Cardiac muscle cell (in vitro differentiated cells and primary cell): ENCODE measurements around the gene COP1. TPM values are rescaled to one million over a fixed set of nuclear protein-coding genes. Genes with fewer than 3 reads are reported as not detected.

Source experiments
- DNase-seq, 2 donors: peaks; one replicate each; pipeline versions ENCODE4 v3.0.0 to v3.0.0-alpha.2; 2010 to 2017; ENCODE audit warnings: low read depth in 1 of 2, low spot score in 1 of 2
- H3K27ac ChIP-seq: fragments of 200-600 bp; sonication (generic); 2 replicates; pipeline ENCODE4 v1.5.1; 2016
- H3K27me3 ChIP-seq: fragments of 200-600 bp; sonication (generic); 2 replicates; pipeline ENCODE4 v1.6.0; 2016; ENCODE audit warnings: control low read depth
- H3K36me3 ChIP-seq: fragments of 200-600 bp; sonication (generic); 2 replicates; pipeline ENCODE4 v1.5.1; 2016; ENCODE audit warnings: control low read depth
- H3K4me1 ChIP-seq: fragments of 200-600 bp; sonication (generic); 2 replicates; pipeline ENCODE4 v1.8.1; 2017; ENCODE audit warnings: low read depth, mild to moderate bottlenecking, mixed run types
- H3K4me3 ChIP-seq: fragments of 200-600 bp; sonication (generic); 2 replicates; pipeline ENCODE4 v1.5.1; 2016; ENCODE audit warnings: mild to moderate bottlenecking
- H3K9me3 ChIP-seq: fragments of 200-600 bp; sonication (generic); 2 replicates; pipeline ENCODE4 v1.5.1; 2017; ENCODE audit warnings: low read depth, mild to moderate bottlenecking, control low read depth
- polyA plus RNA-seq: library from polyadenylated mRNA; unstranded; fragments of >200 nt; fragmentation: Nextera tagmentation; extraction: Ambion mirVana; gene quantifications from 2 replicates; pipeline ENCODE4 v1.2.1, GENCODE V29; 2016
- total RNA-seq: library from RNA; depleted of rRNA; stranded (reverse); fragments of >200 nt; gene quantifications from 2 replicates; pipeline ENCODE4 v1.2.3, GENCODE V29; 2016
- TF ChIP-seq, protein P1 (sequence below): IDR thresholded peaks from 2 replicates; pipeline ENCODE4 v1.5.1; 2012; ENCODE audit warnings: low read depth, mild to moderate bottlenecking, low read length

The COP1 gene
- total and polyA plus RNA-seq, 2 experiments from 2014 or later: 58.8 to 71.3 TPM

DNA sequence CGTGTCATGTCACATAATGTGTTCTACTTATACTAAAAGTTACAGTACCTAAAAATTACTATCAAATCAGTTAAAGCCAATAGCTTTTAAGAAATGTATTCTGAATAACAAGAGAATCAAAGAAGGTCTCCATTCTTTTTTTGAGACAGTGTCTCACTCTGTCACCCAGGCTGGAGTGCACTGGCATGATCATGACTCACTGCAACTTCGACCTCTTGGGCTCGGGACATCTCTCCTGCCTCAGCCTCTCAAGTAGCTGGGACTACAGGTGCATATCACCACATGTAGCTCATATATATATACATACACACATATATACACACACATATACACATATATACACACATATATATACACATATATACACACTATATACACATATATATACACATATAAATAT is 20.1 kb downstream of the COP1 start:
- Histone ChIP-seq H3K4me3 (no peak overlapping the region), H3K27me3 (no peaks in the 10 kb centered on the region), H3K9me3 (no peaks in the 10 kb centered on the region), H3K4me1 (no peaks in the 10 kb centered on the region), H3K36me3 (peaks cover 4% of the 10 kb centered on the region), H3K27ac (no peak overlapping the region)
- TF ChIP-seq, protein P1, sequence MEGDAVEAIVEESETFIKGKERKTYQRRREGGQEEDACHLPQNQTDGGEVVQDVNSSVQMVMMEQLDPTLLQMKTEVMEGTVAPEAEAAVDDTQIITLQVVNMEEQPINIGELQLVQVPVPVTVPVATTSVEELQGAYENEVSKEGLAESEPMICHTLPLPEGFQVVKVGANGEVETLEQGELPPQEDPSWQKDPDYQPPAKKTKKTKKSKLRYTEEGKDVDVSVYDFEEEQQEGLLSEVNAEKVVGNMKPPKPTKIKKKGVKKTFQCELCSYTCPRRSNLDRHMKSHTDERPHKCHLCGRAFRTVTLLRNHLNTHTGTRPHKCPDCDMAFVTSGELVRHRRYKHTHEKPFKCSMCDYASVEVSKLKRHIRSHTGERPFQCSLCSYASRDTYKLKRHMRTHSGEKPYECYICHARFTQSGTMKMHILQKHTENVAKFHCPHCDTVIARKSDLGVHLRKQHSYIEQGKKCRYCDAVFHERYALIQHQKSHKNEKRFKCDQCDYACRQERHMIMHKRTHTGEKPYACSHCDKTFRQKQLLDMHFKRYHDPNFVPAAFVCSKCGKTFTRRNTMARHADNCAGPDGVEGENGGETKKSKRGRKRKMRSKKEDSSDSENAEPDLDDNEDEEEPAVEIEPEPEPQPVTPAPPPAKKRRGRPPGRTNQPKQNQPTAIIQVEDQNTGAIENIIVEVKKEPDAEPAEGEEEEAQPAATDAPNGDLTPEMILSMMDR: no peak
- no peak for DNase-seq

DNA sequence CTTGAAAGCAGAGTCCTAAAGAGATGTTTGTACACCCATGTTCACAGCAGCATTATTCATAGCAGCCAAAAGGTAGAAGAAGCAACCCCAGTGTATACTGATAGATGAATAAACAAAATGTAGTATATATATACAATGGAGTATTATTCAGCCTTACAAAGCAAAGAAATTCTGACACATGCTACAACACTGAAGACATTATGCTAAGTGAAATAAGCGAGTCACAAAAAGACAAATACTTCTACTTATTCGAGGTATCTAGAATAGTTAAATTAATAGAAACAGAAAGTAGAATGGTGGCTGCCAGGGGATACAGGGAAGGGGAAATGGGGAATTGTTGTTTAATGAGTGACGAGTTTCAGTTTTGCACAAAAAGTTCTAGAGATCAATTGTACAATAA is 23.5 kb downstream of the COP1 start:
- Histone ChIP-seq H3K27me3 (no peaks in the 10 kb centered on the region), H3K36me3 (peaks cover 4% of the 10 kb centered on the region), H3K4me3 (no peak overlapping the region), H3K4me1 (peaks cover 5% of the 10 kb centered on the region), H3K27ac (no peak overlapping the region), H3K9me3 (no peaks in the 10 kb centered on the region)
- TF ChIP-seq, protein P1: no peak
- no peak for DNase-seq

DNA sequence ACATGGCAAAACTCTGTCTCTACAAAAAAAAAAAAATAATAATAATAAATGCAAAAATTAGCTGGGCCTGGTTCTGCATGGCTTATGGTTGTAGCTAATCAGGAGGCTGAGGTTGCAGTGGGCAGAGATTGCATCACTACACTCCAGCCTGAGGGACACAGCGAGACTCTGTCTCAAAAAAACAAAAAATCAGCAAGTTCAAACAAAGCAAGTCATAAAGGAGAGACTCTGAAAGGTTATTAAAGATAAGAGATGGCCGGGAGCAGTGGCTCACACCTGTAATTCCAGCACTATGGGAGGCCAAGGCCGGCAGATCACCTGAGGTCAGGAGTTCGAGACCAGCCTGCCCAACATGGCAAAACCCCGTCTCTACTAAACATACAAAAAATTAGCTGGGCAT is 28.8 kb downstream of the COP1 start:
- DNase-seq: peak in 1 of 2 donors; percentile 42
- H3K27ac ChIP-seq: no peak overlapping the region
- peaks cover 4% of the 10 kb centered on the region for H3K36me3 ChIP-seq
- TF ChIP-seq, protein P1: no peak
- no peaks in the 10 kb centered on the region for H3K9me3 ChIP-seq
- H3K27me3 ChIP-seq: no peaks in the 10 kb centered on the region
- peaks cover 5% of the 10 kb centered on the region for H3K4me1 ChIP-seq
- H3K4me3 ChIP-seq: no peak overlapping the region

DNA sequence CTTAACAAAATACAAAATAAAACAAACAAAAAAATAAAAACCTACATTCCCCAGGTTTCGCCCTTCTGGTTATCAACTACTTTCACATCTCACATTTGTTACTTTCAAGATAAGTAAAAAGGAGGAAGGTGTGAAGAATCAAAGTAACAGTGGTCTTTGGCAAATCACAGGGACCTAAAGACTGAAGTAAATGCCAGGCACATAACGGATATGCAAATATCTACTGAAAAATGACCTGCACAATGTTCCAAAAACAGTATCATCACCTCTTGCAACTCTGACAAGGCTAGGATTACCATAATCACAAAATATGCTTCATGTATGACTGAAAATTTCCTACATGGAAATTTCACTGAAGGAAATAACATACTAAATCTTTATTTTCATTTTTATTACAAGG is 29.3 kb downstream of the COP1 start:
- Histone ChIP-seq H3K4me1 (peaks cover 5% of the 10 kb centered on the region), H3K4me3 (no peak overlapping the region), H3K27me3 (no peaks in the 10 kb centered on the region), H3K9me3 (no peaks in the 10 kb centered on the region), H3K27ac (no peak overlapping the region), H3K36me3 (peaks cover 4% of the 10 kb centered on the region)
- DNase-seq: no peak
- TF ChIP-seq, protein P1: no peak

DNA sequence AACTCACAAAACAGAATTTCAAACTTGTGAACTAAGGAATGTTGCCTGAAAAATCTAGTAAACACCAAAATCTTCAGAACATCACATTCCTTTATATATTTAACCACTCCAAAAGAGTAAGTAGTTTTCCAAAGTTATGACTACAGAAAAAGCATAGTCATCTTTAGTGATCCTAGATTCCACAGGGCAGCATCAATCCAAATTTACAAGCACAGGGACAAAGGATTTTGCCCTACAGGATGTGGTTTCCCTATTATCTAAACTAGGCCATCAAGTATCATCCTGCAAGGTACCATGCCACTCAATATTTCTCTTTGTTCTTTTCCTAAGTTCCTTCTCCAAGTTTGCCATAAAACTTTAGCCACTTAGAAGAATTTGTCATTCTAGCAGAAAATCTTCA is 33.0 kb downstream of the COP1 start:
- no peak for DNase-seq

More for the DNA sequence above, 33.0 kb downstream of the COP1 start:
- TF ChIP-seq, protein P1: no peak
- peaks cover 11% of the 10 kb centered on the region for H3K36me3 ChIP-seq
- no peaks in the 10 kb centered on the region for H3K27me3 ChIP-seq
- H3K27ac ChIP-seq: no peak overlapping the region
- no peaks in the 10 kb centered on the region for H3K9me3 ChIP-seq
- H3K4me1 ChIP-seq: no peaks in the 10 kb centered on the region
- H3K4me3 ChIP-seq: no peak overlapping the region
